Stimulated activated CD4-positive, alpha-beta T cell treated with anti-CD3 and anti-CD28 coated beads, Interleukin-12 subunit alpha, Interleukin-12 subunit beta, amount 100 ng/mL, for 4 hours (primary cell): ENCODE measurements around the gene RNF157.

ENCODE experiments used
- DNase-seq: peaks from one replicate; pipeline ENCODE4 v3.0.0-alpha.2; 2020

RNF157 gene

GRCh38 chr17:76240461-76241203 lies at the start of gene RNF157:
TSS of gene RNF157 (minus strand) at chr17:76240493. CDS start at chr17:76240240, 253 bp downstream.
- peak; percentile 58 for DNase-seq

GRCh38 chr17:76281573-76282371 lies 41.5 kb upstream of the RNF157 start:
- DNase-seq = no peak

- no peak for DNase-seq
These were observed 40.4 kb upstream of the RNF157 start for GRCh38 chr17:76280650-76281049.

- DNase-seq = no peak
These were observed 39.5 kb upstream of the RNF157 start for GRCh38 chr17:76279742-76280287.

- DNase-seq = peak; percentile 88
These were observed 38.9 kb upstream of the RNF157 start for GRCh38 chr17:76278952-76279741.

GRCh38 chr17:76278268-76278908 lies 38.1 kb upstream of the RNF157 start:
- DNase-seq = no peak

GRCh38 chr17:76277300-76278267 lies 37.3 kb upstream of the RNF157 start:
- DNase-seq = no peak

GRCh38 chr17:76276461-76277299 lies 36.4 kb upstream of the RNF157 start:
- no peak for DNase-seq

GRCh38 chr17:76276069-76276431 lies 35.8 kb upstream of the RNF157 start:
- DNase-seq = no peak

GRCh38 chr17:76275382-76276068 lies 35.2 kb upstream of the RNF157 start:
- no peak for DNase-seq

GRCh38 chr17:76274112-76274956 lies 34.0 kb upstream of the RNF157 start:
- no peak for DNase-seq

- DNase-seq = no peak
These were observed 33.3 kb upstream of the RNF157 start for GRCh38 chr17:76273445-76274111.

GRCh38 chr17:76272541-76273444 lies 32.5 kb upstream of the RNF157 start:
- peak; percentile 56 for DNase-seq

- DNase-seq = peak; percentile 80
These were observed 31.6 kb upstream of the RNF157 start for GRCh38 chr17:76271669-76272540.

GRCh38 chr17:76270770-76271668 lies 30.7 kb upstream of the RNF157 start:
- no peak for DNase-seq
